ENCODE measurements around the gene TANK. TPM values are rescaled to one million over a fixed set of nuclear protein-coding genes. Genes with fewer than 3 reads are reported as not detected.
A peak's percentile ranks its signal among the peaks of the same experiment; 100 is the strongest.

TANK gene
- total RNA-seq, 1 experiment from 2014 or later: 52.5 TPM

- Histone ChIP-seq H3K9me3 (ENCODE audit: control insufficient read depth in 1 of 2, insufficient read depth in 1 of 2, low read depth in 1 of 2, low read length in 2 of 2) (peaks cover 4 to 7% of the 10 kb centered on the region in 2 experiments; a peak in 2 of 4 replicates), H3K79me2 (ENCODE audit: insufficient read depth, low read length) (no peaks in the 10 kb centered on the region), H3K9ac (ENCODE audit: low read length) (no peak overlapping the region), H3K4me1 (ENCODE audit: control insufficient read depth in 1 of 2, insufficient read depth in 2 of 2, low read length in 2 of 2) (no peaks in the 10 kb centered on the region; a peak in 2 of 4 replicates), H4K20me1 (ENCODE audit: insufficient read depth) (no peaks in the 10 kb centered on the region), H3K27ac (ENCODE audit: low read depth, low read length) (no peak overlapping the region), H2AFZ (ENCODE audit: low read depth, low read length, poor library complexity, severe bottlenecking) (no peak overlapping the region), H3K4me2 (ENCODE audit: low read length) (no peak overlapping the region), H3K4me3 (replicated peaks in 1 of 2; ENCODE audit: low read depth in 1 of 2, low read length in 2 of 2) (no peak overlapping the region), H3K27me3 (ENCODE audit: insufficient read depth, low read length) (no peaks in the 10 kb centered on the region), H3K36me3 (ENCODE audit: control insufficient read depth in 1 of 2, insufficient read depth in 2 of 2, low read length in 2 of 2) (no peaks in the 10 kb centered on the region), H3K9me2 (ENCODE audit: insufficient read depth) (no peaks in the 10 kb centered on the region)
- DNase-seq (ENCODE audit: low read depth, low spot score): no peak
- CTCF ChIA-PET: no interaction called here
- BruUV-seq (replicated peaks): no TSS peak
- ATAC-seq: no peak
- POLR2A ChIA-PET: no interaction called here
- intact Hi-C loops (cut with micrococcal nuclease): no loop called here
- RAD21 ChIA-PET (ENCODE audit: low non-redundant PET in 1 of 2, low total read pairs in 2 of 2, uncharacterized antibody in 2 of 2, unreplicated experiment in 2 of 2): no interaction called here
- TF ChIP-seq CBX3 (IDR thresholded peaks at IDR 0.05; ENCODE audit: low read depth): peak; percentile 84
- TF ChIP-seq SP1 (IDR thresholded peaks at IDR 0.05; ENCODE audit: low read depth): no peak
Measured at GRCh38 chr2:161152302-161152701, 7.9 kb upstream of the TANK start.

- Histone ChIP-seq H3K9me2 (ENCODE audit: insufficient read depth) (no peaks in the 10 kb centered on the region), H2AFZ (ENCODE audit: low read depth, low read length, poor library complexity, severe bottlenecking) (no peak overlapping the region), H3K79me2 (ENCODE audit: insufficient read depth, low read length) (peaks cover 36% of the 10 kb centered on the region), H3K27ac (ENCODE audit: low read depth, low read length) (peak overlapping the region; percentile 26; the same call in 1 of the 2 replicates), H3K27me3 (ENCODE audit: insufficient read depth, low read length) (no peaks in the 10 kb centered on the region), H3K9ac (ENCODE audit: low read length) (no peak overlapping the region), H4K20me1 (ENCODE audit: insufficient read depth) (no peaks in the 10 kb centered on the region), H3K4me1 (ENCODE audit: control insufficient read depth in 1 of 2, insufficient read depth in 2 of 2, low read length in 2 of 2) (peaks cover 28 to 30% of the 10 kb centered on the region in 2 experiments; a peak in 3 of 4 replicates), H3K36me3 (ENCODE audit: control insufficient read depth in 1 of 2, insufficient read depth in 2 of 2, low read length in 2 of 2) (peaks cover 9% of the 10 kb centered on the region in 2 experiments; a peak in 3 of 4 replicates), H3K4me2 (ENCODE audit: low read length) (peak overlapping the region; percentile 89; the same call in 1 of the 2 replicates), H3K4me3 (replicated peaks in 1 of 2; ENCODE audit: low read depth in 1 of 2, low read length in 2 of 2) (no peak overlapping the region), H3K9me3 (ENCODE audit: control insufficient read depth in 1 of 2, insufficient read depth in 1 of 2, low read depth in 1 of 2, low read length in 2 of 2) (no peaks in the 10 kb centered on the region)
- BruUV-seq (replicated peaks): no TSS peak
- TF ChIP-seq YY1 (IDR thresholded peaks at IDR 0.05; ENCODE audit: extremely low read depth, insufficient replicate concordance, low read depth, low read length) (no peak), JUND (IDR thresholded peaks at IDR 0.05) (no peak), REST (IDR thresholded peaks at IDR 0.05; ENCODE audit: low read depth) (no peak), EGR1 (IDR thresholded peaks at IDR 0.05; ENCODE audit: low read depth) (no peak), TCF7L2 (IDR thresholded peaks at IDR 0.05; ENCODE audit: borderline replicate concordance, extremely low read depth, insufficient read depth, insufficient read length) (no peak), CTCF (IDR thresholded peaks at IDR 0.05 in 2 of 3, conservative IDR thresholded peaks at IDR 0.05 in 1 of 3; ENCODE audit: borderline replicate concordance in 1 of 3, insufficient read depth in 1 of 3, low read depth in 2 of 3, low read length in 2 of 3) (no peak), ZBTB33 (IDR thresholded peaks at IDR 0.05; ENCODE audit: extremely low read depth, insufficient replicate concordance, low read length) (no peak), ZFX (IDR thresholded peaks at IDR 0.05) (no peak), MAX (IDR thresholded peaks at IDR 0.05) (no peak), SRF (IDR thresholded peaks at IDR 0.05; ENCODE audit: low read depth) (no peak)
- DNase-seq (ENCODE audit: low read depth, low spot score) (no peak), ATAC-seq (no peak)
- RAD21 ChIA-PET (ENCODE audit: low non-redundant PET in 1 of 2, low total read pairs in 2 of 2, uncharacterized antibody in 2 of 2, unreplicated experiment in 2 of 2): no interaction called here
- POLR2A ChIA-PET: no interaction called here
- intact Hi-C loops (cut with micrococcal nuclease): no loop called here
- CTCF ChIA-PET: no interaction called here
Measured at GRCh38 chr2:161158882-161159281, 1.3 kb upstream of the TANK start.

Data from HCT116 (cell line).